WI38 (cell line): Measurements from ENCODE around the gene CNN2.
A peak's percentile ranks its signal among the peaks of the same experiment; 100 is the strongest.
"Not testable (repeated sequence)": the region's sequence is repeated elsewhere in the genome, so short reads cannot be mapped to it uniquely, and the experiment has no call there.

Experiments
- H3K4me3 ChIP-seq: 2 replicates; pipeline ENCODE4 v1.5.1; 2011; ENCODE audit warnings: low read depth, mild to moderate bottlenecking, control low read depth, low read length
- CTCF ChIP-seq: IDR thresholded peaks from 2 replicates; pipeline ENCODE4 v1.5.1; 2012; ENCODE audit warnings: low read depth, mild to moderate bottlenecking, control low read depth, low read length

Gene CNN2

GRCh38 chr19:1020868-1021425, 5.5 kb upstream of the CNN2 start, which contains the start of gene TMEM259:
Gene TMEM259, minus strand, starts transcription at chr19:1021123. Its CDS starts 127 bp downstream, at chr19:1020996.
- H3K4me3 ChIP-seq = peak within 1 kb of the TSS; percentile 88
- TF ChIP-seq CTCF = no peak

GRCh38 chr19:1023883-1024188, 2.6 kb upstream of the CNN2 start:
- H3K4me3 ChIP-seq = not testable (repeated sequence)

GRCh38 chr19:1025080-1025479, 1.3 kb upstream of the CNN2 start:
- H3K4me3 ChIP-seq = not testable (repeated sequence)

GRCh38 chr19:1026783-1027649, 608 bp downstream of the CNN2 start:
- peak overlapping the region; percentile 100 for H3K4me3 ChIP-seq
- no peak for TF ChIP-seq CTCF

GRCh38 chr19:1027650-1028061, 1.2 kb downstream of the CNN2 start:
- TF ChIP-seq CTCF = no peak
- peak overlapping the region; percentile 100 for H3K4me3 ChIP-seq

GRCh38 chr19:1028062-1028926, 1.9 kb downstream of the CNN2 start:
- TF ChIP-seq CTCF = no peak
- H3K4me3 ChIP-seq = peak overlapping the region; percentile 100

- H3K4me3 ChIP-seq = no peak overlapping the region
- TF ChIP-seq CTCF = no peak
Observed at GRCh38 chr19:1032264-1032867, 6.0 kb downstream of the CNN2 start.
